Neuronal stem cell (in vitro differentiated cells): Measurements from ENCODE around the gene ZC3H12A.
A peak's percentile ranks its signal among the peaks of the same experiment; 100 is the strongest.

Experiments used
- DNase-seq: peaks from one replicate; pipeline ENCODE4 v3.0.0-alpha.2; 2013; ENCODE audit warnings: low spot score
- H2AFZ ChIP-seq: one replicate; pipeline ENCODE4 v1.6.1; 2013; ENCODE audit warnings: mild to moderate bottlenecking, low read length, inconsistent platforms
- H2AK5ac ChIP-seq: 2 replicates; pipeline ENCODE4 v1.6.1; 2013; ENCODE audit warnings: low read depth, mild to moderate bottlenecking, inconsistent platforms, low read length, moderate library complexity, mixed read lengths
- H2BK120ac ChIP-seq: 2 replicates; pipeline ENCODE4 v1.6.1; 2013; ENCODE audit warnings: low read depth, mild to moderate bottlenecking, inconsistent platforms, low read length, moderate library complexity, mixed read lengths
- H2BK12ac ChIP-seq: one replicate; pipeline ENCODE4 v1.6.1; 2013; ENCODE audit warnings: low read length, inconsistent platforms
- H2BK15ac ChIP-seq: 2 replicates; pipeline ENCODE4 v1.6.1; 2013; ENCODE audit warnings: mild to moderate bottlenecking, low read length, inconsistent platforms, mixed read lengths
- H2BK5ac ChIP-seq: one replicate; pipeline ENCODE4 v1.6.1; 2013; ENCODE audit warnings: inconsistent platforms, mild to moderate bottlenecking, low read length, moderate library complexity
- H3K14ac ChIP-seq: one replicate; pipeline ENCODE4 v1.6.1; 2013; ENCODE audit warnings: low read length, inconsistent platforms
- H3K18ac ChIP-seq: 2 replicates; pipeline ENCODE4 v1.6.1; 2013; ENCODE audit warnings: low read length, inconsistent platforms
- H3K23ac ChIP-seq: 2 replicates; pipeline ENCODE4 v1.6.1; 2013; ENCODE audit warnings: low read depth, mild to moderate bottlenecking, mixed read lengths, low read length, inconsistent platforms; ENCODE audit not compliant: poor library complexity
- H3K27ac ChIP-seq: replicated peaks from 3 replicates; pipeline ENCODE4 v1.5.1; 2013; ENCODE audit warnings: low read length, inconsistent platforms
- H3K27me3 ChIP-seq, 3 experiments: 2 replicates each; pipeline ENCODE4 v1.6.1; 2013; ENCODE audit warnings: low read length in 3 of 3, mild to moderate bottlenecking in 2 of 3, inconsistent platforms in 1 of 3, low read depth in 1 of 3, mixed read lengths in 1 of 3, moderate library complexity in 1 of 3; ENCODE audit not compliant: control insufficient read depth in 3 of 3, insufficient read depth in 3 of 3
- H3K36me3 ChIP-seq, 2 donors: replicated peaks in 1 of 2; 2 replicates each; pipeline ENCODE4 v1.6.1; 2013; ENCODE audit warnings: low read length in 2 of 2; ENCODE audit not compliant: control insufficient read depth in 2 of 2, insufficient read depth in 2 of 2
- H3K4ac ChIP-seq: 2 replicates; pipeline ENCODE4 v1.6.1; 2013; ENCODE audit warnings: inconsistent platforms, mild to moderate bottlenecking, low read length, moderate library complexity
- H3K4me1 ChIP-seq, 2 donors: 1 replicate in 1 of 2; 2 replicates in 1 of 2; pipeline ENCODE4 v1.6.1; 2013; ENCODE audit warnings: low read length in 2 of 2, low read depth in 1 of 2; ENCODE audit not compliant: control insufficient read depth in 2 of 2, insufficient read depth in 1 of 2
- H3K4me2 ChIP-seq: one replicate; pipeline ENCODE4 v1.6.1; 2013; ENCODE audit warnings: mild to moderate bottlenecking, low read length, inconsistent platforms; ENCODE audit not compliant: insufficient read depth, poor library complexity, severe bottlenecking
- H3K4me3 ChIP-seq, 2 donors: 2 replicates each; pipeline ENCODE4 v1.5.1; 2013; ENCODE audit warnings: low read length in 2 of 2, mild to moderate bottlenecking in 2 of 2, inconsistent platforms in 1 of 2, moderate library complexity in 1 of 2
- H3K79me1 ChIP-seq: one replicate; pipeline ENCODE4 v1.6.1; 2013; ENCODE audit warnings: low read depth, mild to moderate bottlenecking, inconsistent platforms, low read length, moderate library complexity
- H3K9ac ChIP-seq: one replicate; pipeline ENCODE4 v1.6.1; 2013; ENCODE audit warnings: mild to moderate bottlenecking, low read depth, low read length, inconsistent platforms; ENCODE audit not compliant: poor library complexity
- H3K9me3 ChIP-seq, 2 donors: replicated peaks in 1 of 2; 2 replicates each; pipeline versions ENCODE3 to v1.6.1; 2013; ENCODE audit warnings: low read length in 2 of 2, mild to moderate bottlenecking in 2 of 2, inconsistent platforms in 1 of 2, low read depth in 1 of 2, mixed read lengths in 1 of 2, moderate library complexity in 1 of 2; ENCODE audit not compliant: control insufficient read depth in 2 of 2, insufficient read depth in 1 of 2
- H4K8ac ChIP-seq: one replicate; pipeline ENCODE4 v1.6.1; 2013; ENCODE audit warnings: low read depth, mild to moderate bottlenecking, inconsistent platforms, low read length, moderate library complexity
- H4K91ac ChIP-seq: one replicate; pipeline ENCODE4 v1.6.1; 2013; ENCODE audit warnings: low read length, low read depth, mild to moderate bottlenecking, inconsistent platforms; ENCODE audit not compliant: poor library complexity
- WGBS, 2 donors: extraction: QIAGEN DNeasy Blood & Tissue Kit; methylation state at CpG; one replicate each; pipeline ENCODE4 v1.1.7; 2013; ENCODE audit warnings: missing lambda C conversion rate in 2 of 2, mixed read lengths in 1 of 2; ENCODE audit not compliant: insufficient read length in 2 of 2, insufficient replicate concordance in 1 of 2; ENCODE audit errors: extremely low coverage in 2 of 2; 5-methylcytosine and 5-hydroxymethylcytosine counted together

The ZC3H12A gene

DNA sequence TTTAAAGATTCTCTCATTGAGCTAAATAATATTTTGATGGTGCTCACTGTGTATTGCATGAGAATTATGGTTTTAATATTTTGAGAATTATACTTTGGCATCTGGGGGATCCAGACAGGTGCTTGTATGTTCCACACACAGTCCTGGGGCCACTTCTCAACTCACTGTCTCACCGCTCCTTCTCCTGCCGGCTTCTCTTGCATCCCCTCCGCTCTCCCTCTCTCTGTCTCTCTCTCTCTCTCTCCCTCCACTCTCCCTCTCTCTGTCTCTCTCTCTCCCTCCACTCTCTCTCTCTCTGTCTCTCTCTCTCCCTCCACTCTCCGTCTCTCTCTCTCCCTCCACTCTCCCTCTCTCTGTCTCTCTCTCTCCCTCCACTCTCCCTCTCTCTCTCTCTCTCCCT, 32.2 kb upstream of the ZC3H12A start:
- no peak overlapping the region for H2BK120ac ChIP-seq
- H3K23ac ChIP-seq: no peak overlapping the region
- H2BK15ac ChIP-seq: no peak overlapping the region
- H3K18ac ChIP-seq: no peak overlapping the region
- H3K14ac ChIP-seq: no peak overlapping the region
- H3K4me2 ChIP-seq: no peak overlapping the region
- H3K79me1 ChIP-seq: no peaks in the 10 kb centered on the region
- no peak overlapping the region for H3K4me3 ChIP-seq
- H3K4ac ChIP-seq: no peak overlapping the region
- no peak overlapping the region for H3K27ac ChIP-seq
- peaks cover 0 to 26% (median 0%) of the 10 kb centered on the region in 3 experiments for H3K27me3 ChIP-seq
- DNase-seq: no peak
- H4K8ac ChIP-seq: no peak overlapping the region
- no peak overlapping the region for H2BK12ac ChIP-seq
- H3K9me3 ChIP-seq: no peaks in the 10 kb centered on the region
- H2AFZ ChIP-seq: no peak overlapping the region
- no peak overlapping the region for H3K9ac ChIP-seq
- H3K4me1 ChIP-seq: peaks cover 0 to 12% of the 10 kb centered on the region in 2 donors
- H3K36me3 ChIP-seq: no peaks in the 10 kb centered on the region
- no peak overlapping the region for H2BK5ac ChIP-seq
- no peak overlapping the region for H2AK5ac ChIP-seq
- no peak overlapping the region for H4K91ac ChIP-seq
- no CpG with 5 or more reads among the region's 4 CpGs for WGBS, 2 donors

DNA sequence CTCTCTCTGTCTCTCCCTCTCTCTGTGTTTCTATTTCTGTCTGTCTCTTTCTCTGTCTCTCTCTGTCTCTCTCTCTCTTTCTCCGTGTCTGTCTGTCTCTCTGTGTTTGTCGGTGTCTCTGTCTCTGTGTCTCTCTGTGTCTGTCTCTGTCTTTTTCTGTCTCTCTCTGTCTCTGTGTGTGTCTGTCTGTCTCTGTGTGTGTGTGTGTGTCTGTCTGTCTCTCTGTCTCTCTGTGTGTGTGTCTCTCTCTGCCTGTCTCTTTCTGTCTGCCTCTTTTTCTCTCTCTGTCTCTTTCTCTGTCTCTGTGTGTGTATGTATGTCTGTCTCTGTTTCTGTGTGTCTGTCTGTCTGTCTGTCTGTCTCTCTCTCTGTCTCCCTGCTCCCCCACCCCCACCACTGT, 31.7 kb upstream of the ZC3H12A start:
- H3K18ac ChIP-seq: no peak overlapping the region
- H2BK15ac ChIP-seq: no peak overlapping the region
- H3K36me3 ChIP-seq: no peaks in the 10 kb centered on the region
- H3K4me1 ChIP-seq: peaks cover 0 to 12% of the 10 kb centered on the region in 2 donors
- H2AFZ ChIP-seq: no peak overlapping the region
- H3K9ac ChIP-seq: no peak overlapping the region
- no peaks in the 10 kb centered on the region for H3K79me1 ChIP-seq
- peaks cover 0 to 26% (median 0%) of the 10 kb centered on the region in 3 experiments for H3K27me3 ChIP-seq
- H3K23ac ChIP-seq: no peak overlapping the region
- H2BK5ac ChIP-seq: no peak overlapping the region
- H3K27ac ChIP-seq: no peak overlapping the region
- H2BK120ac ChIP-seq: no peak overlapping the region
- no peak overlapping the region for H4K91ac ChIP-seq
- no peak overlapping the region for H2BK12ac ChIP-seq
- no peaks in the 10 kb centered on the region for H3K9me3 ChIP-seq
- no peak overlapping the region for H4K8ac ChIP-seq
- H2AK5ac ChIP-seq: no peak overlapping the region
- H3K4ac ChIP-seq: no peak overlapping the region
- H3K4me2 ChIP-seq: no peak overlapping the region
- no CpG with 5 or more reads among the region's 2 CpGs for WGBS, 2 donors
- no peak for DNase-seq
- no peak overlapping the region for H3K4me3 ChIP-seq
- H3K14ac ChIP-seq: no peak overlapping the region

DNA sequence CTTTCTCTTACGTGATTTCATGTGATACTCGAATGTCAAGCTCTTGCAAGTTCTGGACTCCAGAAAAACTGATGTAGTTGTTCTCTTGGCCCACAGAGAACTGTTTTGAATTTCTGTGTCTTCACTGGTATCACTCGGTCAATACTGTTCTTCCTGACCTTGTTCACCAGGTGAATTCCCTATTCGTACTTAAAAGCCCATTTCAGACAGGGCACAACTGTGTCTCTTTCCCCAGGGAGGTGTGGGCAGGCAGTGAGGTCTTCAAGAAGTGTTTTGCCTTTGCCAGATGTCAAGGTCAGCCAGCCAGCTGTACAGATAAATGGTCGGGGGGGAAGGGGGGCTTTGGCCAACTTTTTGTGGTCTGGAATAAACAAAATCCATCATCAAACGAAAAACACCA, 27.5 kb upstream of the ZC3H12A start:
- no peak overlapping the region for H3K9ac ChIP-seq
- no peak overlapping the region for H3K4me3 ChIP-seq
- H2BK12ac ChIP-seq: no peak overlapping the region
- H3K4me2 ChIP-seq: no peak overlapping the region
- no peaks in the 10 kb centered on the region for H3K79me1 ChIP-seq
- no peak overlapping the region for H3K23ac ChIP-seq
- H4K8ac ChIP-seq: no peak overlapping the region
- H3K27me3 ChIP-seq: peaks cover 0 to 40% (median 0%) of the 10 kb centered on the region in 3 experiments
- no peak overlapping the region for H3K27ac ChIP-seq
- H3K14ac ChIP-seq: no peak overlapping the region
- H4K91ac ChIP-seq: no peak overlapping the region
- no peak overlapping the region for H2BK5ac ChIP-seq
- no peak overlapping the region for H3K18ac ChIP-seq
- no peak overlapping the region for H2BK120ac ChIP-seq
- no peak for DNase-seq
- no peak overlapping the region for H2AFZ ChIP-seq
- H3K4me1 ChIP-seq: peaks cover 0 to 2% of the 10 kb centered on the region in 2 donors
- no peaks in the 10 kb centered on the region for H3K36me3 ChIP-seq
- H2AK5ac ChIP-seq: no peak overlapping the region
- H3K4ac ChIP-seq: no peak overlapping the region
- no CpG with 5 or more reads among the region's 6 CpGs for WGBS, 2 donors
- H3K9me3 ChIP-seq: no peaks in the 10 kb centered on the region
- no peak overlapping the region for H2BK15ac ChIP-seq

DNA sequence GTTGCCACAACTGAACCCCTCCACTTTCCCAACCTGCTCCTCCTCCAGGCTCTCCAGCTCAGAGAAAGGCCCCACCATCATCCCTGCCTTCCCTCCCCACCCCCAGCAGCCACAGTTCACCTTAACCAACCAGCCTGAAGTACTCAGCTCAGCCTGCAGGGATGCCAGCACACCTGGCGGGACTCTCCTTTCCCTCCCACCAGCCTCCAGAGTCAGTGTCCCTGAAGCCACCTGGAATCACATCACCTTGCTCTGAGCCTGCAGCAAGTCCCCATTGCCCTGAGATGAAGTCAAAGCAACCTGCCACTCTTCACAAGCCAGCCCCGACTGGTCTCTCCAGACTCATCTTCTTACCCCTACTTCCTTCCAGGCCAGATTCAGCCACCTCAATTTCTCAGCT, 26.2 kb upstream of the ZC3H12A start:
- Histone ChIP-seq H3K14ac (no peak overlapping the region), H3K4me3 (no peak overlapping the region), H2BK120ac (no peak overlapping the region), H2BK15ac (peak overlapping the region; percentile 87), H3K18ac (no peak overlapping the region), H3K9me3 (no peaks in the 10 kb centered on the region), H3K79me1 (no peaks in the 10 kb centered on the region), H2BK12ac (no peak overlapping the region), H4K8ac (no peak overlapping the region), H2AK5ac (no peak overlapping the region), H2BK5ac (peak overlapping the region; percentile 22), H3K4ac (no peak overlapping the region), H3K9ac (no peak overlapping the region), H3K36me3 (no peaks in the 10 kb centered on the region), H3K23ac (no peak overlapping the region), H3K27me3 (peaks cover 0 to 39% (median 0%) of the 10 kb centered on the region in 3 experiments), H2AFZ (no peak overlapping the region), H4K91ac (no peak overlapping the region), H3K4me2 (no peak overlapping the region), H3K4me1 (peaks cover 0 to 5% of the 10 kb centered on the region in 2 donors), H3K27ac (no peak overlapping the region)
- no CpG with 5 or more reads among the region's 2 CpGs for WGBS, 2 donors
- DNase-seq: no peak
